A673 (cell line): Measurements from ENCODE around the gene TPI1. TPM values are rescaled to one million over a fixed set of nuclear protein-coding genes. Genes with fewer than 3 reads are reported as not detected.

ENCODE experiments used
- BruUV-seq: library from RNA; stranded (reverse); fragments of 400-500 nt; replicated peaks from 2 replicates; lab custom pipeline; 2021; lab: Mats Ljungman, UMichigan
- CTCF ChIA-PET: fragments of 300-600 bp; sonication (Branson Sonifier 250); formaldehyde crosslinking; loops from one replicate; lab custom pipeline; 2022; ENCODE audit warnings: antibody characterized with exemption; lab: Charles Lee
- POLR2A ChIA-PET: fragments of 300-600 bp; sonication (Branson Sonifier 250); formaldehyde crosslinking; loops from one replicate; lab custom pipeline; 2022; ENCODE audit warnings: antibody characterized with exemption; ENCODE audit not compliant: low non-redundant PET; lab: Charles Lee
- DNase-seq: peaks from one replicate; pipeline ENCODE4 v3.0.0-alpha.2; 2015; ENCODE audit warnings: low spot score
- H3K27ac ChIP-seq: fragments of 200-600 bp; sonication (generic); 2 replicates; pipeline ENCODE4 v1.5.1; 2016; ENCODE audit warnings: mixed run types, low read depth, mild to moderate bottlenecking, mixed read lengths, antibody characterized with exemption, low read length; ENCODE audit not compliant: poor library complexity, severe bottlenecking
- H3K27me3 ChIP-seq: fragments of 200-600 bp; sonication (generic); replicated peaks from 2 replicates; pipeline ENCODE4 v1.6.1; 2017; ENCODE audit warnings: mixed run types, low read depth, mild to moderate bottlenecking, mixed read lengths, antibody characterized with exemption, low read length; ENCODE audit not compliant: insufficient read depth, poor library complexity
- H3K36me3 ChIP-seq: fragments of 200-600 bp; sonication (generic); 2 replicates; pipeline ENCODE4 v1.6.1; 2016; ENCODE audit warnings: mixed run types, mild to moderate bottlenecking, mixed read lengths, antibody characterized with exemption, low read length; ENCODE audit not compliant: insufficient read depth, poor library complexity, severe bottlenecking
- H3K4me1 ChIP-seq: fragments of 200-600 bp; sonication (generic); 2 replicates; pipeline ENCODE4 v1.6.1; 2017; ENCODE audit warnings: mixed run types, mild to moderate bottlenecking, mixed read lengths, antibody characterized with exemption, low read length; ENCODE audit not compliant: insufficient read depth, poor library complexity, severe bottlenecking
- H3K4me3 ChIP-seq: fragments of 200-600 bp; sonication (generic); 2 replicates; pipeline ENCODE4 v1.5.1; 2016; ENCODE audit warnings: low read depth, mixed run types, mild to moderate bottlenecking, mixed read lengths, low read length; ENCODE audit not compliant: poor library complexity, severe bottlenecking
- H3K9me3 ChIP-seq: fragments of 200-600 bp; sonication (generic); 2 replicates; pipeline ENCODE4 v1.6.1; 2016; ENCODE audit warnings: mixed run types, low read depth, mild to moderate bottlenecking, mixed read lengths, antibody characterized with exemption, low read length; ENCODE audit not compliant: poor library complexity, severe bottlenecking
- CTCF ChIP-seq: fragments of 300-800, 200-600 bp; sonication (generic); conservative IDR thresholded peaks from 2 replicates; pipeline ENCODE4 v1.5.1; 2017; ENCODE audit warnings: low read depth, mild to moderate bottlenecking, antibody characterized with exemption, low read length, moderate library complexity, mixed read lengths
- EZH2 ChIP-seq: fragments of 200-600 bp; sonication (generic); IDR thresholded peaks from 2 replicates; pipeline ENCODE4 v1.6.1; 2017; ENCODE audit warnings: borderline replicate concordance, low read depth, mild to moderate bottlenecking, mixed read lengths, antibody characterized with exemption, low read length; ENCODE audit not compliant: poor library complexity, severe bottlenecking
- intact Hi-C: fragments of 100-400 bp; cut with micrococcal nuclease; formaldehyde crosslinking; loops from one replicate; pipeline ENCODE4 v1.10.0; 2022; ENCODE audit not compliant: unreplicated experiment
- total RNA-seq: library from RNA; stranded (reverse); gene quantifications from 2 replicates; pipeline ENCODE4 v1.2.3, GENCODE V29; 2021

The TPI1 gene
- total RNA-seq, 1 experiment from 2014 or later: 1,277 TPM

DNA sequence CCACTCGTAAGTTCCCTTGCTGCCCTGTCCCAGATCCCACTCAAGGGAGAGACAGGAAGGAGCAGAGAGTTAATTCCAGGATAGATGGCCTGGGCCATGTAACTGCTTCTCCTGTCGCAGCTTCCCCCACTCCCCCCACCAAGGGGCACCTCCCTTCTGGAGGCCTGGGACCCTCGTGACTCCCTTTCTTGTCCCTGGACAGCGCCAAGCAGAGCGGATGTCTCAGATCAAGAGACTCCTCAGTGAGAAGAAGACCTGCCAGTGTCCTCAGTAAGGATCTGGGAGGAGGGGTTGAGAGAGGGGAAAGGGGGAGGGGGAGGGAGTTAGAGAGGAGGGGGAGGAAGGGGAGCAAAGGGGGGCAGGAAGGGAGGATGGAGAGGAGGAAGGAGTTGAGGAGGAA lies 48.7 kb upstream of the TPI1 start:
- no peaks in the 10 kb centered on the region for H3K36me3 ChIP-seq

DNA sequence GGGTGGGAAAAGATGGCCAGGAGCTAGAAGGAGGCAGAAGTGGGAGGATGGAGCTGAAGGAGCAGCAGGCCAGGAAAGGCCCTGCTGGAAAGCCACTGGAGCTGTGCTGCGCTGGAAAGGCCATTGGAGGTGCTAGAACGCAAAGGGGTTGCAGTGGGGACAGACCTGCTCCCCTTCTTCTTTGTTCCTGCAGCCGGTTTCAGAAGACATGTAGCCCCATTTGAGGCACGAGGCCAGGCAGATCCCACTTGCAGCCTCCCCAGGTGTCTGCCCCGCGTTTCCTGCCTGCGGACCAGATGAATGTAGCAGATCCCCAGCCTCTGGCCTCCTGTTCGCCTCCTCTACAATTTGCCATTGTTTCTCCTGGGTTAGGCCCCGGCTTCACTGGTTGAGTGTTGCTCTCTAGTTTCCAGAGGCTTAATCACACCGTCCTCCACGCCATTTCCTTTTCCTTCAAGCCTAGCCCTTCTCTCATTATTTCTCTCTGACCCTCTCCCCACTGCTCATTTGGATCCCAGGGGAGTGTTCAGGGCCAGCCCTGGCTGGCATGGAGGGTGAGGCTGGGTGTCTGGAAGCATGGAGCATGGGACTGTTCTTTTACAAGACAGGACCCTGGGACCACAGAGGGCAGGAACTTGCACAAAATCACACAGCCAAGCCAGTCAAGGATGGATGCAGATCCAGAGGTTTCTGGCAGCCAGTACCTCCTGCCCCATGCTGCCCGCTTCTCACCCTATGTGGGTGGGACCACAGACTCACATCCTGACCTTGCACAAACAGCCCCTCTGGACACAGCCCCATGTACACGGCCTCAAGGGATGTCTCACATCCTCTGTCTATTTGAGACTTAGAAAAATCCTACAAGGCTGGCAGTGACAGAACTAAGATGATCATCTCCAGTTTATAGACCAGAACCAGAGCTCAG lies 48.0 kb upstream of the TPI1 start:
- no peaks in the 10 kb centered on the region for H3K9me3 ChIP-seq
- peaks cover 22% of the 10 kb centered on the region for H3K4me1 ChIP-seq
- H3K27me3 ChIP-seq: no peaks in the 10 kb centered on the region
- H3K4me3 ChIP-seq: no peak overlapping the region
- DNase-seq: no peak
- TF ChIP-seq EZH2 (no peak), CTCF (no peak)
- ChIA-PET CTCF (interaction anchor here (0.6 kb wide), 1 partner anchor 64 kb away, joined by 4 read pairs; no protein-coding TSS in a partner anchor), POLR2A (no interaction called here)
- no peak overlapping the region for H3K27ac ChIP-seq
- no TSS peak for BruUV-seq
- H3K36me3 ChIP-seq: no peaks in the 10 kb centered on the region
- intact Hi-C loops: no loop called here

More for the DNA sequence above, 48.7 kb upstream of the TPI1 start:
- ChIA-PET CTCF (interaction anchor here (0.6 kb wide), 1 partner anchor 63 kb away, joined by 4 read pairs; no protein-coding TSS in a partner anchor), POLR2A (no interaction called here)
- intact Hi-C loops: no loop called here
- no TSS peak for BruUV-seq
- no peak for TF ChIP-seq CTCF
- no peak for TF ChIP-seq EZH2
- Histone ChIP-seq H3K9me3 (no peaks in the 10 kb centered on the region), H3K27ac (no peak overlapping the region), H3K4me3 (no peak overlapping the region), H3K4me1 (peaks cover 22% of the 10 kb centered on the region), H3K27me3 (no peaks in the 10 kb centered on the region)
- no peak for DNase-seq

DNA sequence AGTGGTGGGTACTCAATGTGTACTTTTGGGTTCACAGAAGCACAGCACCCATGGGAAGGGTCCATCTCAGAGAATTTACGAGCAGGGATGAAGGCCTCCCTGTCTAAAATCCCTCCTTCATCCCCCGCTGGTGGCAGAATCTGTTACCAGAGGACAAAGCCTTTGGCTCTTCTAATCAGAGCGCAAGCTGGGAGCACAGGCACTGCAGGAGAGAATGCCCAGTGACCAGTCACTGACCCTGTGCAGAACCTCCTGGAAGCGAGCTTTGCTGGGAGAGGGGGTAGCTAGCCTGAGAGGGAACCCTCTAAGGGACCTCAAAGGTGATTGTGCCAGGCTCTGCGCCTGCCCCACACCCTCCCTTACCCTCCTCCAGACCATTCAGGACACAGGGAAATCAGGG lies 47.2 kb upstream of the TPI1 start:
- H3K4me1 ChIP-seq: peaks cover 22% of the 10 kb centered on the region
- intact Hi-C loops: no loop called here
- no TSS peak for BruUV-seq
- H3K27ac ChIP-seq: no peak overlapping the region
- POLR2A ChIA-PET: no interaction called here
- no peaks in the 10 kb centered on the region for H3K9me3 ChIP-seq
- H3K4me3 ChIP-seq: no peak overlapping the region
- TF ChIP-seq CTCF (no peak), EZH2 (no peak)
- DNase-seq: no peak
- H3K36me3 ChIP-seq: no peaks in the 10 kb centered on the region
- H3K27me3 ChIP-seq: no peaks in the 10 kb centered on the region
- CTCF ChIA-PET: no interaction called here
